Upper lobe of left lung (tissue), 6 donors: ENCODE data around the gene PTPRA. TPM values are rescaled to one million over a fixed set of nuclear protein-coding genes. Genes with fewer than 3 reads are reported as not detected.
A peak's percentile ranks its signal among the peaks of the same experiment; 100 is the strongest.
"Not testable (repeated sequence)": the region's sequence is repeated elsewhere in the genome, so short reads cannot be mapped to it uniquely, and the experiment has no call there.

Experiments
- ATAC-seq, 2 donors: fragments of 200-7000 bp; cut with Tn5 transposase; one replicate each; pipeline ENCODE4 v1.9.1; 2022; ENCODE audit warnings: mild to moderate bottlenecking in 2 of 2, moderate library complexity in 2 of 2; ENCODE audit not compliant: low FRiP score in 2 of 2
- DNase-seq, 2 donors: peaks; one replicate each; pipeline ENCODE4 v3.0.0-alpha.2; 2019 to 2020
- H3K27ac ChIP-seq, 4 donors: fragments of 200-600 bp; sonication (generic); one replicate each; pipeline ENCODE4 v1.5.1; 2016 to 2019
- H3K27me3 ChIP-seq, 4 donors: fragments of 200-600 bp; sonication (generic); one replicate each; pipeline ENCODE4 v1.5.1; 2017 to 2019
- H3K36me3 ChIP-seq, 4 donors: fragments of 200-600 bp; sonication (generic); one replicate each; pipeline ENCODE4 v1.5.1; 2016 to 2019
- H3K4me1 ChIP-seq, 4 donors: fragments of 200-600 bp; sonication (generic); one replicate each; pipeline ENCODE4 v1.5.1; 2018 to 2019
- H3K4me3 ChIP-seq, 4 donors: fragments of 200-600 bp; sonication (generic); one replicate each; pipeline ENCODE4 v1.5.1; 2017 to 2019; ENCODE audit warnings: mild to moderate bottlenecking in 2 of 4, moderate library complexity in 1 of 4
- H3K9me3 ChIP-seq, 4 donors: fragments of 200-600 bp; sonication (generic); one replicate each; pipeline ENCODE4 v1.5.1; 2018 to 2019
- CTCF ChIP-seq, 6 experiments: fragments of 450-650 bp in 4 of 6; fragments of 200-600 bp in 2 of 6; sonication (generic) in 2 of 6; IDR thresholded peaks; one replicate each; pipeline ENCODE4 v1.5.1; 2016 to 2019; ENCODE audit warnings: antibody characterized with exemption in 6 of 6
- EP300 ChIP-seq, 4 donors: sonication (generic); formaldehyde crosslinking; IDR thresholded peaks; one replicate each; pipeline ENCODE4 v1.5.1; 2017; ENCODE audit warnings: antibody characterized with exemption in 4 of 4, control low read depth in 2 of 4
- POLR2A ChIP-seq, 4 donors: fragments of 450-650 bp; IDR thresholded peaks; one replicate each; pipeline ENCODE4 v1.5.1; 2016 to 2017; ENCODE audit warnings: antibody characterized with exemption in 4 of 4, mild to moderate bottlenecking in 2 of 4
- POLR2AphosphoS5 ChIP-seq, 2 donors: sonication (generic); formaldehyde crosslinking; IDR thresholded peaks; one replicate each; pipeline ENCODE4 v1.5.1; 2017; ENCODE audit warnings: antibody characterized with exemption in 2 of 2
- WGBS, 2 donors: methylation state at CpG; one replicate each; pipeline ENCODE4 v1.1.5; 2017 to 2018; 5-methylcytosine and 5-hydroxymethylcytosine counted together
- total RNA-seq, 6 donors: library from RNA; depleted of rRNA in 4 of 6; stranded (reverse); fragments of >200 nt in 4 of 6; gene quantifications; one replicate each; pipeline versions ENCODE4 v1.1.0 to v1.2.1, GENCODE V29; 2016 to 2021
- donor health status: DM: no; HTN: no; CAD: no; lungs with moderate emphysema.
- donor health status: DM: no; HTN: yes; CAD: no; lungs with severe emphysema.

PTPRA gene
- total RNA-seq, 6 donors from 2014 or later: 22.0 to 60.3 (median 51.1) TPM

- DNase-seq (no peak), ATAC-seq (peak in 1 of 2 donors; percentile 61)
- Histone ChIP-seq H3K36me3 (no peaks in the 10 kb centered on the region), H3K27me3 (no peaks in the 10 kb centered on the region), H3K27ac (no peak overlapping the region), H3K9me3 (no peaks in the 10 kb centered on the region), H3K4me1 (no peaks in the 10 kb centered on the region), H3K4me3 (no peak overlapping the region)
- 86 to 90% methylated on average over 3 of the region's 3 CpGs for WGBS, 2 donors
- TF ChIP-seq POLR2A (IDR thresholded peaks at IDR 0.05): no peak
- TF ChIP-seq EP300 (IDR thresholded peaks at IDR 0.05): no peak
- TF ChIP-seq POLR2AphosphoS5 (IDR thresholded peaks at IDR 0.05): no peak
- no peak for TF ChIP-seq CTCF (IDR thresholded peaks at IDR 0.05)
Observed at GRCh38 chr20:3059489-3059888, 186.2 kb downstream of the PTPRA start.

- not testable (repeated sequence) for H3K36me3 ChIP-seq, ATAC-seq, H3K4me3 ChIP-seq, H3K9me3 ChIP-seq, DNase-seq, H3K4me1 ChIP-seq, H3K27me3 ChIP-seq
- H3K27ac ChIP-seq: peak overlapping the region in 1 of 4 donors; percentile 31
- WGBS, 2 donors: 81 to 88% methylated on average over 6 of the region's 6 CpGs
Observed at GRCh38 chr20:3064119-3064518, 190.8 kb downstream of the PTPRA start.

GRCh38 chr20:3067139-3068014 is 194.1 kb downstream of the PTPRA start:
- H3K9me3 ChIP-seq: no peaks in the 10 kb centered on the region
- H3K4me1 ChIP-seq: peaks cover 4 to 13% (median 11%) of the 10 kb centered on the region in 4 donors
- H3K36me3 ChIP-seq: no peaks in the 10 kb centered on the region
- no peak for ATAC-seq
- 79% methylated on average over 23 of the region's 23 CpGs for WGBS, 2 donors
- no peak overlapping the region for H3K4me3 ChIP-seq
- no peak overlapping the region for H3K27ac ChIP-seq
- DNase-seq: no peak
- no peak for TF ChIP-seq EP300 (IDR thresholded peaks at IDR 0.05)
- peaks cover 0 to 13% (median 9%) of the 10 kb centered on the region in 4 donors for H3K27me3 ChIP-seq

- Histone ChIP-seq H3K27ac (no peak overlapping the region), H3K36me3 (no peaks in the 10 kb centered on the region), H3K4me3 (no peak overlapping the region), H3K27me3 (peaks cover 0 to 13% (median 9%) of the 10 kb centered on the region in 4 donors), H3K4me1 (peaks cover 4 to 15% (median 12%) of the 10 kb centered on the region in 4 donors), H3K9me3 (no peaks in the 10 kb centered on the region)
- ATAC-seq (no peak), DNase-seq (no peak)
- TF ChIP-seq POLR2A (IDR thresholded peaks at IDR 0.05) (no peak), EP300 (IDR thresholded peaks at IDR 0.05) (no peak), CTCF (IDR thresholded peaks at IDR 0.05) (no peak), POLR2AphosphoS5 (IDR thresholded peaks at IDR 0.05) (no peak)
- 73% methylated on average over 8 of the region's 8 CpGs for WGBS, 2 donors
Observed at GRCh38 chr20:3068075-3068474, 194.8 kb downstream of the PTPRA start.

- no peak overlapping the region for H3K4me3 ChIP-seq
- ATAC-seq: peak in 1 of 2 donors; percentile 20
- no peaks in the 10 kb centered on the region for H3K9me3 ChIP-seq
- peaks cover 4 to 15% (median 12%) of the 10 kb centered on the region in 4 donors for H3K4me1 ChIP-seq
- no peak for DNase-seq
- WGBS, 2 donors: 84 to 85% methylated on average over 6 to 7 of the region's 8 CpGs
- peaks cover 0 to 13% (median 9%) of the 10 kb centered on the region in 4 donors for H3K27me3 ChIP-seq
- TF ChIP-seq POLR2AphosphoS5 (IDR thresholded peaks at IDR 0.05) (no peak), POLR2A (IDR thresholded peaks at IDR 0.05) (no peak), CTCF (IDR thresholded peaks at IDR 0.05) (no peak), EP300 (IDR thresholded peaks at IDR 0.05) (no peak)
- H3K36me3 ChIP-seq: no peaks in the 10 kb centered on the region
- no peak overlapping the region for H3K27ac ChIP-seq
Observed at GRCh38 chr20:3068986-3069900, 196.0 kb downstream of the PTPRA start.
